Activated effector memory CD4-positive, alpha-beta T cell treated with Interleukin-2 at 50 U/mL for 16 hours (primary cell): ENCODE data around the gene GNAL.
A peak's percentile ranks its signal among the peaks of the same experiment; 100 is the strongest.
"Not testable (repeated sequence)": the region's sequence is repeated elsewhere in the genome, so short reads cannot be mapped to it uniquely, and the experiment has no call there.

ENCODE experiments used
- DNase-seq: peaks from one replicate; pipeline ENCODE4 v3.0.0-alpha.2; 2020

GNAL gene

GRCh38 chr18:11884396-11885030 is 195.4 kb downstream of the GNAL start:
- DNase-seq, result no peak

- DNase-seq, result no peak
Observed at GRCh38 chr18:11885278-11885947, 196.3 kb downstream of the GNAL start.

GRCh38 chr18:11886577-11887110 is 197.6 kb downstream of the GNAL start:
- no peak for DNase-seq

- no peak for DNase-seq
Observed at GRCh38 chr18:11887328-11888128, 198.5 kb downstream of the GNAL start.

GRCh38 chr18:11888726-11889125 is 199.7 kb downstream of the GNAL start:
- DNase-seq, result no peak

- no peak for DNase-seq
Observed at GRCh38 chr18:11889284-11889683, 200.2 kb downstream of the GNAL start.

- DNase-seq, result no peak
Observed at GRCh38 chr18:11891737-11892136, 202.7 kb downstream of the GNAL start.

GRCh38 chr18:11892438-11892837 is 203.4 kb downstream of the GNAL start:
- DNase-seq, result not testable (repeated sequence)

GRCh38 chr18:11897781-11898180 is 208.7 kb downstream of the GNAL start:
- no peak for DNase-seq

GRCh38 chr18:11899063-11899462 is 210.0 kb downstream of the GNAL start:
- no peak for DNase-seq

- no peak for DNase-seq
Observed at GRCh38 chr18:11901826-11902438, 212.9 kb downstream of the GNAL start.

- no peak for DNase-seq
Observed at GRCh38 chr18:11902522-11903292, 213.6 kb downstream of the GNAL start.

GRCh38 chr18:11905613-11906012 is 216.5 kb downstream of the GNAL start:
- no peak for DNase-seq

GRCh38 chr18:11906176-11906575 is 217.1 kb downstream of the GNAL start:
- no peak for DNase-seq

- DNase-seq, result no peak
Observed at GRCh38 chr18:11906926-11907874, 218.1 kb downstream of the GNAL start.

- peak; percentile 81 for DNase-seq
Observed at GRCh38 chr18:11908182-11909060, 219.4 kb downstream of the GNAL start, which contains the start of gene MPPE1. TSS of gene MPPE1 (minus strand) at chr18:11908317. CDS start at chr18:11897264, 11,053 bp downstream.

- no peak for DNase-seq
Observed at GRCh38 chr18:11909061-11909455, 220.0 kb downstream of the GNAL start.

GRCh38 chr18:11909591-11910026 is 220.5 kb downstream of the GNAL start:
- no peak for DNase-seq

- not testable (repeated sequence) for DNase-seq
Observed at GRCh38 chr18:11916880-11917279, 227.8 kb downstream of the GNAL start.

- not testable (repeated sequence) for DNase-seq
Observed at GRCh38 chr18:11919522-11919921, 230.5 kb downstream of the GNAL start.
